ENCODE data around the gene NSMCE4A. TPM values are rescaled to one million over a fixed set of nuclear protein-coding genes. Genes with fewer than 3 reads are reported as not detected.

The NSMCE4A gene
- total RNA-seq, 4 donors from 2014 or later, result 54.7 to 80.3 (median 65.5) TPM

DNA sequence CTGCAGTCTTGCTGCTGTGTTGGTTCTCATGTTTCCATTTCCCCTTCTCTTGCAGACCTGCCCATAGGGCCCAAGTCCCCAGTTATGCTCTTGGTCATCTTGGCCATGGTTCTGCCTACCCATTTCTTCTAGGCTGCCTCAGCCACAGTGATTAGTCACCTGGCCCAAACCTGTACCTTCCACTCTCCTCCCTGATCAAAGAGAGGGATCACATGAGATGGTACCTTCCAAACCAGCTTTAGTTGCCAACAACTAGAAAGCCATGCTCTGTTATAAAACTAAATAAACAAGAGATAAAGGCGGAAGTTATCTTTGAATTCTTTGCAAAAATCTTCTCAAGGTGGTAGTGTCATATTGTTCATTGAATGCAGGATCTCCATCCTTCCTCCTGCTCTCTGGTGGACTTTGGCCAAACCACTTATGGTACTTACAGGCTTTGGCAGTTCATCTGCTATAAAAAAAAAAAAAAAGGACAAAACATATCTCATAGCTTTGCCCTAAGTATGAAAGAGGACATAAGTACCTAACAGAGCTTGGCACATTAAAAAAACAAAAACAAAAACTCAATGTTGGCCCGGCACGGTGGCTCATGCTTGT lies 39.7 kb upstream of the NSMCE4A start:
- no peaks in the 10 kb centered on the region for H3K9me3 ChIP-seq
- H3K4me3 ChIP-seq, result no peak overlapping the region
- no peak for TF ChIP-seq POLR2A (IDR thresholded peaks at IDR 0.05)
- TF ChIP-seq, protein P1, sequence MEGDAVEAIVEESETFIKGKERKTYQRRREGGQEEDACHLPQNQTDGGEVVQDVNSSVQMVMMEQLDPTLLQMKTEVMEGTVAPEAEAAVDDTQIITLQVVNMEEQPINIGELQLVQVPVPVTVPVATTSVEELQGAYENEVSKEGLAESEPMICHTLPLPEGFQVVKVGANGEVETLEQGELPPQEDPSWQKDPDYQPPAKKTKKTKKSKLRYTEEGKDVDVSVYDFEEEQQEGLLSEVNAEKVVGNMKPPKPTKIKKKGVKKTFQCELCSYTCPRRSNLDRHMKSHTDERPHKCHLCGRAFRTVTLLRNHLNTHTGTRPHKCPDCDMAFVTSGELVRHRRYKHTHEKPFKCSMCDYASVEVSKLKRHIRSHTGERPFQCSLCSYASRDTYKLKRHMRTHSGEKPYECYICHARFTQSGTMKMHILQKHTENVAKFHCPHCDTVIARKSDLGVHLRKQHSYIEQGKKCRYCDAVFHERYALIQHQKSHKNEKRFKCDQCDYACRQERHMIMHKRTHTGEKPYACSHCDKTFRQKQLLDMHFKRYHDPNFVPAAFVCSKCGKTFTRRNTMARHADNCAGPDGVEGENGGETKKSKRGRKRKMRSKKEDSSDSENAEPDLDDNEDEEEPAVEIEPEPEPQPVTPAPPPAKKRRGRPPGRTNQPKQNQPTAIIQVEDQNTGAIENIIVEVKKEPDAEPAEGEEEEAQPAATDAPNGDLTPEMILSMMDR (IDR thresholded peaks at IDR 0.05), result no peak
- H3K4me1 ChIP-seq, result no peaks in the 10 kb centered on the region
- intact Hi-C loops (cut with DNase I; ENCODE audit: low total_unique reads), result no loop called here
- no peak for DNase-seq
- H3K36me3 ChIP-seq, result no peaks in the 10 kb centered on the region
- H3K27me3 ChIP-seq, result no peaks in the 10 kb centered on the region
- no peak overlapping the region for H3K27ac ChIP-seq

DNA sequence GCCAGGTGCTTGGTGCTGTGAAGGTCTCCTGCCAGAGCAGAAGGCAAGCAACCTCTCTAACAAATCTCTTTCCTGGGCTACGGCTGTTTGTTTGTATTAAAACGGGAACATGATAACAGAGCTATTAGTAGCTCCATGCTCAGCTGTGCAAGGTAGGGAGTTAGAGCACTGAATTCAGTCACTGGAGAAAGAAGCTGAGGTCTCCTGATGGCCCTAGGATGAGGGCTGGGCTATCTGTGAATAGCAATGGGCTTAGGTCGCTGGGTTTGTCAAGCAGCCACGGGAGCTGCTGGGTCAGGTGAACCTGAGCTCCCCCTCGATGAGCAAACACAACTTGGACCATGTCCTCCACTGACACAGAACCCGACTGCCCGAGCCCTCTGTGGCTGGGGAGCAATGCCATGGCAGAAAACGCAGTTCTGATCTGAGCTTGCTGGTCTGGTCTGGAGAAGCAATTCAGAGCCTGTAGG lies 38.3 kb upstream of the NSMCE4A start:
- TF ChIP-seq, protein P1 (IDR thresholded peaks at IDR 0.05), result no peak
- TF ChIP-seq POLR2A (IDR thresholded peaks at IDR 0.05), result no peak
- Histone ChIP-seq H3K4me3 (no peak overlapping the region), H3K4me1 (no peaks in the 10 kb centered on the region), H3K9me3 (no peaks in the 10 kb centered on the region), H3K27ac (no peak overlapping the region), H3K27me3 (no peaks in the 10 kb centered on the region), H3K36me3 (no peaks in the 10 kb centered on the region)
- intact Hi-C loops (cut with DNase I; ENCODE audit: low total_unique reads), result no loop called here
- no peak for DNase-seq

GRCh38 chr10:122012731-122013130 lies 37.7 kb upstream of the NSMCE4A start:
- Histone ChIP-seq H3K36me3 (no peaks in the 10 kb centered on the region), H3K9me3 (no peaks in the 10 kb centered on the region), H3K27ac (no peak overlapping the region), H3K4me3 (no peak overlapping the region), H3K4me1 (no peaks in the 10 kb centered on the region), H3K27me3 (no peaks in the 10 kb centered on the region)
- TF ChIP-seq, protein P1 (IDR thresholded peaks at IDR 0.05), result no peak
- intact Hi-C loops (cut with DNase I; ENCODE audit: low total_unique reads), result no loop called here
- DNase-seq, result no peak

DNA sequence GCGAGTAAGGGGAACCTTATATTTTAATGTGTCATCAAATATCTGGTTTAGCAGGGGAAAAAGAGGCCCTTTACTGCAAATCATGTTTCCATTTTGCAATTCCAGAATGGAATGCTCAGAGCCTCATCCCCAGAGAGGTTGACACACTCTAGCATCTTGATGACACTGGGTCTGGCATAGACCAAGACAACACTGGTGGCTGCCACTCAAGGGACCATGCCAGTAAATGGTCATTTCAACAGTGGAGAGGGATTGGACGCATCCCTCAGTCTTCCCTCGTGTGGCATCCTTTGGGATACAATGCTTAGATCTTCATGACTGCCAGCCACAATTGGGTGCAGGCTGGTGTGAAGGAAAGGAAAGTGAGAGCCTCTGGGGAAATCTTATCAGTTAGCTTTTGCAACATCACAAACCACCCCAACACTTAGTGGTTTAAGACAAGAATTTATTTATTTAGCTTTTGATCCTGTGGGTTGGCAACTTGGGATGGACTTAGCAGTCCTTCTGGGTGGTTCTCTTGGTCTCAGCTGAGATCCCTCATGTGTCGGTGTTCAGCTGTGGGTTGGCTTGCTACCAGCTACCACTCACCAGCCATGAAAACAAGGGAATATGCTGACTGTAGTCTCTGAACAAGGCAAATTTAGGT lies 35.5 kb upstream of the NSMCE4A start:
- Histone ChIP-seq H3K4me1 (no peaks in the 10 kb centered on the region), H3K27ac (no peak overlapping the region), H3K36me3 (no peaks in the 10 kb centered on the region), H3K9me3 (no peaks in the 10 kb centered on the region), H3K27me3 (no peaks in the 10 kb centered on the region), H3K4me3 (no peak overlapping the region)
- no peak for TF ChIP-seq POLR2A (IDR thresholded peaks at IDR 0.05)
- intact Hi-C loops (cut with DNase I; ENCODE audit: low total_unique reads), result no loop called here
- no peak for DNase-seq

- Histone ChIP-seq H3K27ac (no peak overlapping the region), H3K9me3 (no peaks in the 10 kb centered on the region), H3K27me3 (no peaks in the 10 kb centered on the region), H3K4me3 (no peak overlapping the region), H3K36me3 (no peaks in the 10 kb centered on the region), H3K4me1 (no peaks in the 10 kb centered on the region)
- intact Hi-C loops (cut with DNase I; ENCODE audit: low total_unique reads), result no loop called here
- DNase-seq, result no peak
- TF ChIP-seq POLR2A (IDR thresholded peaks at IDR 0.05), result no peak
- TF ChIP-seq, protein P1 (IDR thresholded peaks at IDR 0.05), result no peak
Measured at GRCh38 chr10:122007415-122007814, 32.4 kb upstream of the NSMCE4A start.
